Urothelium cell line (cell line): Measurements from ENCODE around the gene RAD51B.
"Not testable (repeated sequence)": the region's sequence is repeated elsewhere in the genome, so short reads cannot be mapped to it uniquely, and the experiment has no call there.

Experiments used
- DNase-seq: peaks from one replicate; pipeline ENCODE4 v3.0.0; 2011; ENCODE audit warnings: low spot score, mixed read lengths
- FAIRE-seq: peaks from 2 replicates; lab custom pipeline; 2011; peaks lifted over from hg19 to GRCh38; lab: Jason Lieb, UNC

RAD51B gene

DNA sequence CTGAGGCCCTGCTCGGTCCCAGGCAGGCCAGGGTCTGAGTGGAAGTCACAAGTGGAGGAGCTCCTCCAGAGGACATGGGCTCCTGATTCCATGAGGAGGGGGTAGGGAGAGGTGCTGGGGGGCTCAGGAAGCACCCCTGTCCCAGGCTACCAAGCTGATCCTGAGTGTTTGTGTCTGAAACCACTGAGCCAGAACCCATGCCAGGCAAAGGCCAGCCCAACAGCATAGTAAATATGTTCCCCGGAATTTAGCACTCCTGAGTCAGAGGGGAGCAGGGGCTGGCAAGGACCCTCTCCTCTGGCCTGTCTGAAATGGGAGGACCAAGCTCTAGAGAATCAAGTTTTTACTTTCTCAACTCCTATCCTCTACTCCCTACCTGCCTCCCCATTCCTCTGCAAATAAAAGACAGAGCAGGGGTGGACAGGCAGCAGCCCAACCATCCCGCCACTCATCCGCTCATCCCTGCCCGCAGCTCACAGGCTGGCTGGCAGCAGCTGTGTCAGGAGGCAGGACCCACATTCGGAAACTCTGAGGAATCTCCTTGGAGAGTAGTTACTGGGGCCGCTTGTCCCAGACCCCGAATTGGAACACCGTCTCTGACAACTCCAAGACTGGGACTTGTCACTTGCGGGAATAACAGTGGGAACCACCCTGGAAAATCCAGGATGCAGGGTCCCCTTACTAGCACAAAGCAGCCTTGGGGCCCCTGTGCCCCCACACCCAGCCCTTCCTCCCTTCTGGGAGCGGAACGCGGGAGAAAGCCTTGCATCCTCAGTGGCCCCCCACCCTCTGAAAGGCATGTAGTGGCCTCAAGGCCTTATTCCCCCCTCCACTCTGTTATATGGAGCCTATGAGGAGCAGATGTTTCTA is 870.7 kb downstream of the RAD51B start:
- no peak for DNase-seq
- FAIRE-seq, result peak; percentile 20

GRCh38 chr14:68691031-68691791 is 871.6 kb downstream of the RAD51B start:
- no peak for FAIRE-seq
- no peak for DNase-seq

- FAIRE-seq (no peak), DNase-seq (no peak)
Measured at GRCh38 chr14:68691792-68692118, 872.2 kb downstream of the RAD51B start.

DNA sequence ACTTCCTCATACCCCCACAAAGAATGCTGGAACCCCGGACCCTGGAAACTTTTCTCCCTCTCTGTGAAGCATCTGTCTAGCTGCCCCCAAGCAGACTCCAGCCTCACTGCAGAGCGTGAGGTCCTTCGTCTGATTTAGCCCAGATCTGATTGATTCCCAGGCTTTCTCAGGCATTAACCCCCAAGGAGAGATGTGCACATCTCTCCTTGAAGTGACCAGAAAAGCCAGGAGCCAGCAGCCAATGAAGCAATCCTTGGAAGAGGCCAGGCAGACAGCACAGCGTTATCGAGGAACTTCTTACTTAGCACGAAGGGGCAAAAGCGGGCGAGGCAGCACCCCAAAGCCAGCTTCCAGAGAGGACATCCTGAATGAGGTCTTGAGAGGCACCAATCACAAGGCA is 872.6 kb downstream of the RAD51B start:
- DNase-seq (no peak), FAIRE-seq (no peak)

- DNase-seq (no peak), FAIRE-seq (peak; percentile 97)
Measured at GRCh38 chr14:68692916-68693771, 873.6 kb downstream of the RAD51B start.

DNA sequence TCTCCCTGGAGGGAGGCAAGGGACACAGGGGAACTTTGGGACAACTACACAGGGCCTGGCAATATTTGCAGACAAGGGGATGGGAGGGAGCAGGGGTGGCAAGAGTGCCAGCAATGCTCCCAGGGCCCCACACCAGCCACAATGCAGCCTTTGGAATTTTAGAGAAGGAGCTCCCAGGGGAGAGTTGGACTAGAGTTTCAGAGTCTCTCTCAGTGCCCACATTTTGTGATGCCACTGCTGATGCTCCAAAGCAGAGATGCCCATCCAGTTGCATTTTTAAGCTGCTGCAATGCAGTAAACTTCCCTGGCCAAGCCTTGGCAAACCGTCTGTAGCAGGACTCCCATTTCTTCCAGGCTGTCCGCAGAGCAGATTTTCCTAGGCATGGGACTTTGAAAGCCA is 874.3 kb downstream of the RAD51B start:
- FAIRE-seq (no peak), DNase-seq (no peak)

GRCh38 chr14:68694516-68695235 is 875.1 kb downstream of the RAD51B start:
- peak; percentile 94 for FAIRE-seq
- peak; percentile 87 for DNase-seq

DNA sequence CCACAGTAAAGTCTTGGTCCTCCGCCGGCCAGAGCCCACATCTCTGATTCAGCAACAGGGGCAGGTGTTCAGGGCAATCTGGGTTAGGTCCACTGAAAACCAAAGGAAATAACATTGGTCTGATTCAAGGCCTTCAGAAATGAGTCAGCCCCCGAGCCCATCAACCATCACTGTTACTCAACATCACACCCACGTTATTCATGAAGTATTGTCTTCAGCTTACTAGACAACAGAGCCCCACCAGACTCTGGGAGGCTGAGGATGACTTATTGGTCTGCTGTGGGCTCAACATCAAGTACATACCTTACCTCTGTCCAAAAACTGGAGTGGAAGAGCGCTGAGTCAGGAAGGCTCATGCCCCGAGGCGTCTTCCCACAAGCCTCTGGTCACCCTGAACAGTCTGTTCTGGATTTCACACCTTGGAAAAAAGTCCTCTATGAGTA is 875.8 kb downstream of the RAD51B start:
- DNase-seq (peak; percentile 99), FAIRE-seq (peak; percentile 99)

DNA sequence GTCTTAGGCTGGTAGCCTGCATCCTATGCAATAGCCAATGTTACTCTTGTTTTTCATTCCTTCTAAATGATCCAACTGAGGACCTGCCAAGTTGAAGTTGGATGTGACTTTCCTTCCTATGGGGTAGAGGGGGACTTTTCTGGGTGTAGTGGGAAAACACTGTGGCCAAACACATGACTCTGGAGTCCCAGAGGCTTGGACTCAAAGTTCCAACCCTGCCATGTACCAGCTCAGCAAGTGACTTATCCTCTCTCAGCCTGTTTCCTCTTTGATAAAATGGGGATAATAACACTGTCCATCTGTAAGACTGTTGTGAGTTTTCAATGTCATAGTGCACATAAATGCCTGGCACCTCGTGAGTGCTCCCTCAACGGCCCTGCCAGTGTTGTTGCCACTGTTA is 876.3 kb downstream of the RAD51B start:
- no peak for DNase-seq
- no peak for FAIRE-seq

- DNase-seq, result no peak
- FAIRE-seq, result no peak
Measured at GRCh38 chr14:68696266-68696665, 876.7 kb downstream of the RAD51B start.

- DNase-seq (no peak), FAIRE-seq (peak; percentile 87)
Measured at GRCh38 chr14:68696721-68697495, 877.3 kb downstream of the RAD51B start.

- not testable (repeated sequence) for FAIRE-seq, DNase-seq
Measured at GRCh38 chr14:68698773-68699172, 879.2 kb downstream of the RAD51B start.

DNA sequence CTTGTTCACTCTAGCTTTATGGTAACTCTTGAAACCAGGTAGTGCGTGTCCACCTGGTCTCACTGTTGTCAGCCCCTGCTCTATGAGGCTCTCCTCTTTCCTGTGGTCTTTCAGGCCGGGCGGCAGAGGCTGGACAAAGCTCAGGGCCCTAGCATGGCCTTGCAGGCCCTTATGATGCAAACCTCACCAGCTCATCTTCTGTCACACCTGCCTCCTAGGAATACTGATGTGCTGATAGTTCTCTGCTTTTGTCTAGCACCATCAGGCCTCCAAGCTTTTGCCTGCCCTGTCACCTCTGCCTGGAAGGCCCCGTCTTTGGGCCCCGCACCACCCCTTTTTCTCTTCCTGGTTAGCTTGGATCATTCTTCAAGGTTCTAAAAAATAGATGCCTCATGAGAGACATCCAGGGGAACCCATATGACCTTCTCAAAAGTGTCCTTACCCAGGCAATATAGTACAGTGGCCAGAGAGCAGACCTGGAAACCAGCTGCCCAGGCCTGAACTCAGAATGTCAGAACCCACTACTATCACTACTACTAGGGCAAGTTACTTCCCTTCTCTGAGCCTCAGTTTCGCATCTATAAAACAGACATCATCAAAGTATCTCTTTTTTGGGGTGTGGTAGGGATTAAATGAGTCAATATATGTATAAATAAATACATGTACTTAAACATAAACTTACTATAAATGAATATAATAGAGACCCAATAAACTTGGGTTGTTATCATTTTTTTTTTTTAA is 881.6 kb downstream of the RAD51B start:
- DNase-seq, result no peak
- FAIRE-seq, result no peak

- DNase-seq, result no peak
Measured at GRCh38 chr14:68702135-68702534, 882.6 kb downstream of the RAD51B start.

GRCh38 chr14:68702578-68702977 is 883.0 kb downstream of the RAD51B start:
- FAIRE-seq (peak; percentile 63), DNase-seq (no peak)

More at GRCh38 chr14:68702135-68702534, 882.6 kb downstream of the RAD51B start:
- peak; percentile 95 for FAIRE-seq

- DNase-seq (peak; percentile 96), FAIRE-seq (peak; percentile 99)
Measured at GRCh38 chr14:68703093-68703492, 883.5 kb downstream of the RAD51B start.

- FAIRE-seq (peak; percentile 97), DNase-seq (peak; percentile 43)
Measured at GRCh38 chr14:68704736-68705720, 885.4 kb downstream of the RAD51B start.
